Suprapubic skin (tissue), 4 donors: Measurements from ENCODE around the gene PRXL2C.

Experiments used
- POLR2A ChIP-seq, 2 donors: fragments of 450-650 bp; IDR thresholded peaks; one replicate each; pipeline ENCODE4 v1.6.1; 2017; ENCODE audit warnings: antibody characterized with exemption in 2 of 2, mild to moderate bottlenecking in 2 of 2, moderate library complexity in 2 of 2
- POLR2AphosphoS5 ChIP-seq, 3 donors: sonication (generic); formaldehyde crosslinking; IDR thresholded peaks; one replicate each; pipeline ENCODE4 v1.6.1; 2017; ENCODE audit warnings: antibody characterized with exemption in 3 of 3
- TF ChIP-seq, protein P1 (sequence below), 2 donors: fragments of 200-600 bp in 1 of 2; fragments of 450-650 bp in 1 of 2; sonication (generic) in 1 of 2; IDR thresholded peaks; one replicate each; pipeline ENCODE4 v1.5.1; 2016 to 2019; ENCODE audit warnings: antibody characterized with exemption in 2 of 2, mild to moderate bottlenecking in 1 of 2, moderate library complexity in 1 of 2

DNA sequence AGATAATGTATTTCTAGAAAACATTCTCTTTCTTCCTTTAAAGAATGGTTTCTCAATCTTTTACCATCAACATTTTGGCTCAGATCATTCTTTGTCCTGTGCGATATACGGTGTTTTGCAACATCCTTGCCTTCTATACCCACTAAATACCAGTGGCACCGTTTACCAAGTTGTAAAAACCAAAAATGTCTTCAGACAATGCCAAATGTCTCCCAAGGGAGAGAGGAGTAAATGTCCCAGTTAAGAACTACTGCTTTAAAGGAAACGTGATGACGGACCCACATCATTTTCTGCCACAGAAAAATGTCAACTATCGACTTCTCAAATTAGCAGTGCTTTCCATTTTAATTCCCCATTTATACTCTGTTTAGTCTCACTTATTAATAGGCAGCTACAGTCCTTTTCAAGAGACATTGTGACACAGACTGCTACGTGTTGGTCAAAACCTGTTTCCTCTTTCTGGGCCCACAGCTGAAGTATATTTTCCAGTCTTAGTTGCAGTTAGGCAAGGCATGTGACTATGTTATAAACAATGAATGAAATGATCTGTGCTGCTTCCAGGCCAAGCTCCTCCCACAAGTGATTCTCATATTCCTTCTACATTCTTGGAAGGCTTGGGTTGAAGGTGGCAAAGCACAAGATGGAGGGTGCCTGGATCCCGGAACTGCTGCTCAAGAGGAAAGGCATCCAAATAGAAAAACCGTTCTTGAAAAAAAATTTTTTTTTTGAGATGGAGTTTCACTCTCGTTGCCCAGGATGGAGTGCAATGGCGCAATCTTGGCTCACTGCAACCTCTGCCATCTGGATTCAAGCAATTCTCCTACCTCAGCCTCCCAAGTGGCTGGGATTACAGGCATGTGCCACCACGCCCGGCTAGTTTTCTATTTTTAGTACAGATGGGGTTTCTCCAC, 8.8 kb downstream of the PRXL2C start:
- TF ChIP-seq, protein P1, sequence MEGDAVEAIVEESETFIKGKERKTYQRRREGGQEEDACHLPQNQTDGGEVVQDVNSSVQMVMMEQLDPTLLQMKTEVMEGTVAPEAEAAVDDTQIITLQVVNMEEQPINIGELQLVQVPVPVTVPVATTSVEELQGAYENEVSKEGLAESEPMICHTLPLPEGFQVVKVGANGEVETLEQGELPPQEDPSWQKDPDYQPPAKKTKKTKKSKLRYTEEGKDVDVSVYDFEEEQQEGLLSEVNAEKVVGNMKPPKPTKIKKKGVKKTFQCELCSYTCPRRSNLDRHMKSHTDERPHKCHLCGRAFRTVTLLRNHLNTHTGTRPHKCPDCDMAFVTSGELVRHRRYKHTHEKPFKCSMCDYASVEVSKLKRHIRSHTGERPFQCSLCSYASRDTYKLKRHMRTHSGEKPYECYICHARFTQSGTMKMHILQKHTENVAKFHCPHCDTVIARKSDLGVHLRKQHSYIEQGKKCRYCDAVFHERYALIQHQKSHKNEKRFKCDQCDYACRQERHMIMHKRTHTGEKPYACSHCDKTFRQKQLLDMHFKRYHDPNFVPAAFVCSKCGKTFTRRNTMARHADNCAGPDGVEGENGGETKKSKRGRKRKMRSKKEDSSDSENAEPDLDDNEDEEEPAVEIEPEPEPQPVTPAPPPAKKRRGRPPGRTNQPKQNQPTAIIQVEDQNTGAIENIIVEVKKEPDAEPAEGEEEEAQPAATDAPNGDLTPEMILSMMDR (IDR thresholded peaks at IDR 0.05) = no peak
- TF ChIP-seq POLR2AphosphoS5 (IDR thresholded peaks at IDR 0.05) (peak in 1 of 3 donors; percentile 32), POLR2A (IDR thresholded peaks at IDR 0.05) (no peak)
